GM13977 (cell line): Measurements from ENCODE around the gene KARS1.
A peak's percentile ranks its signal among the peaks of the same experiment; 100 is the strongest.

ENCODE experiments used
- DNase-seq: peaks from one replicate; pipeline ENCODE4 v3.0.0; 2012; ENCODE audit warnings: low spot score
- CTCF ChIP-seq: IDR thresholded peaks from 2 replicates; pipeline ENCODE4 v1.5.1; 2012; ENCODE audit warnings: mild to moderate bottlenecking, control low read depth; ENCODE audit not compliant: insufficient read depth; ENCODE audit errors: extremely low read depth, missing control alignments
- in situ Hi-C: fragments of 300-500 bp; cut with MboI; formaldehyde crosslinking; loops from one replicate; pipeline ENCODE4 v1.12.0; 2022; ENCODE audit warnings: low sequenced_read_pairs, low pct_unique_long_range_greater_than_20kb, mixed read lengths, inconsistent platforms; ENCODE audit not compliant: unreplicated experiment

Gene KARS1

DNA sequence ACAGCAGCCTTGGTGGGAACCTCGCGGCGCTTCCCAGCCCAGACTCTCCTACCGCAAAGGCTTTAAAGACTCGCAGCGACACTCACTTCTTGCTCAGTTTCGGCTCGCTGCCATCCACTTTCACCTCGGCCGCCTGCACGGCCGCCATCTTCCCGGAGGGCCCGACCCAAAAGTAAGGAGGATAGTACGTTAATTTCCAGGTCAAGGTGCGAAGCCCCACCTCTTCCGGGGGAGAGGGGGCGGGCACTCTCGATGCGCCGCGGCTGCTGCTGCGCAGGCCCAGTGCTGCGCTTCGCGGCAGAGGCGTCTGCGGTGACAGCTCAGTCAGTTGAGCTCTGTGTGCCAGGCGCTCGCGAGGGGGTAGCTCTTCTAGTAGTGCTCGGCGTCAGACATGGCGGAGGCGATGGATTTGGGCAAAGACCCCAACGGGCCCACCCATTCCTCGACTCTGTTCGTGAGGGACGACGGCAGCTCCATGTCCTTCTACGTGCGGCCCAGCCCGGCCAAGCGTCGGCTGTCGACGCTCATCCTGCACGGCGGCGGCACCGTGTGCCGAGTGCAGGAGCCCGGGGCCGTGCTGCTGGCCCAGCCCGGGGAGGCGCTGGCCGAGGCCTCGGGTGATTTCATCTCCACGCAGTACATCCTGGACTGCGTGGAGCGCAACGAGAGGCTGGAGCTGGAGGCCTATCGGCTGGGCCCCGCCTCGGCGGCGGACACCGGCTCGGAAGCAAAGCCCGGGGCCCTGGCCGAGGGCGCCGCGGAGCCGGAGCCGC lies at the start of gene KARS1, which contains the start of gene TERF2IP:
KARS1 (minus strand) TSS at position 174 of the 773 bp plus-strand sequence; CDS start at position 148, 26 bp downstream.
TERF2IP (plus strand) TSS at position 282 of the 773 bp plus-strand sequence; CDS start at position 392, 110 bp downstream.
- TF ChIP-seq CTCF, result no peak
- in situ Hi-C loops, result no loop called here
- DNase-seq, result peak; percentile 94

- DNase-seq, result peak; percentile 16
- peak; percentile 31 for TF ChIP-seq CTCF
- in situ Hi-C loops, result no loop called here
These were observed 48.2 kb upstream of the KARS1 start for GRCh38 chr16:75695708-75696107.

- in situ Hi-C loops, result no loop called here
These were observed 39.9 kb upstream of the KARS1 start for GRCh38 chr16:75687361-75687760.

GRCh38 chr16:75682308-75682707 lies 34.8 kb upstream of the KARS1 start:
- TF ChIP-seq CTCF, result no peak
- in situ Hi-C loops, result no loop called here
- no peak for DNase-seq

More at GRCh38 chr16:75687361-75687760, 39.9 kb upstream of the KARS1 start:
- TF ChIP-seq CTCF, result no peak
- peak; percentile 40 for DNase-seq

- in situ Hi-C loops, result no loop called here
- no peak for TF ChIP-seq CTCF
- no peak for DNase-seq
These were observed 31.9 kb upstream of the KARS1 start for GRCh38 chr16:75679366-75679765.

DNA sequence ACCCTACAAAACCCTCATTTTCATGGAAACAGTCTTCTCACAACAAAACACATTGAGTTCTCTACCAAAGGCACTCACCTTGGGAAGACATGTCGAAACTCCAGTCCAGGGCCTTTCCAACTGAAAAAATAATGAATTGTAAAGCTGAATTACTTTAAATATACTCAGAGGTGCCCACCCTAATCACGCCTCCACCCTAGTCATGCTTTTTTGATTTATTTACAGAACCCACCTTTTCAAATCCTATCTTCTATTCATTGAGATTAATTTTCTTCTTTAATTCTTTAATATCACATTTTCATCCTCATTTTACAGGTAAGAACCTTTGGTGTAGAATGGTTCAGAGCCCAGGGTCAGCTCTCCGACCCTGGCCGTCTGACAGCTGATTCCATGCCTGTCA lies 29.4 kb upstream of the KARS1 start, which contains the start of gene CPHXL2:
CPHXL2 (minus strand) TSS at position 101 of the 400 bp plus-strand sequence; CDS start at position 91, 10 bp downstream.
- no peak for DNase-seq
- no peak for TF ChIP-seq CTCF
- in situ Hi-C loops, result no loop called here
